ENCODE measurements around the gene NUP210L.
A peak's percentile ranks its signal among the peaks of the same experiment; 100 is the strongest.

NUP210L gene

GRCh38 chr1:154154534-154155191, at the start of gene NUP210L:
Gene NUP210L (minus strand): TSS chr1:154155073.
- no peak for DNase-seq

DNA sequence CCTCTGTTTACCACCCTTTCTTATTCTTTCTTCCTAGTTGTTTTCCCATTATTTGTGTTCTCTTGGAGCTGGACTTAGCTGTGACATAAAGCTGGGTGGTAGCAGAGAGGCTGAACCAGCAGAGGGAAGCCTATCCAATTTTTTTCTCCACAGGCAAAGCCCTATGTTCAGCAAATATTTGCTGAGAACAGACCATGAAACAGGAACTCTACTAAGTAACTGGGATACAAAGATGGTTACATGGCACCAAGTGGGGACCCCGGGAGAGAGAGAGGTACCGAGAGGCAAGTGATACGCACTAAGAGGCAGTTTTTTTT, 44.6 kb upstream of the NUP210L start:
- no peak for DNase-seq

GRCh38 chr1:154198756-154199562, 44.1 kb upstream of the NUP210L start:
- peak; percentile 65 for DNase-seq

GRCh38 chr1:154193821-154194220, 38.9 kb upstream of the NUP210L start:
- no peak for DNase-seq

DNA sequence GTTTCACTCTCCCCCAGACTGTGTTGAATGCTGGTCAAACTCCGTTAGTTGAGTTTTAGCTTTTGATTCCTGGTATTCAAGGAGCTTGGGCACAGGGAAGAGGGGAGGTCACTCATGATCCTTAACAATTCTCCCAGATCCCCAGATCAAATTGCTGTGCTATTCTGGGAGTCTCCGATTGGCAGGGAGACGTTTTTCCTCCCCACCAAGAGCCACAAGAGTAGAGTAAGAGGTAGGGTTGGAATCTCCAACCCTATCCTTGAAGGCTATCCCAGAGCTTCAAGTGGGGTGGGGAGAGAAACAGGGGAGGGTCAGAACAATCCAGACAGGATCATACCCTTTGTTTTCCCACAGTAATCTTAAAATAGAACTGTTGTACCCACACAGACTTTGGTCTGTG, 37.6 kb upstream of the NUP210L start:
- no peak for DNase-seq

DNA sequence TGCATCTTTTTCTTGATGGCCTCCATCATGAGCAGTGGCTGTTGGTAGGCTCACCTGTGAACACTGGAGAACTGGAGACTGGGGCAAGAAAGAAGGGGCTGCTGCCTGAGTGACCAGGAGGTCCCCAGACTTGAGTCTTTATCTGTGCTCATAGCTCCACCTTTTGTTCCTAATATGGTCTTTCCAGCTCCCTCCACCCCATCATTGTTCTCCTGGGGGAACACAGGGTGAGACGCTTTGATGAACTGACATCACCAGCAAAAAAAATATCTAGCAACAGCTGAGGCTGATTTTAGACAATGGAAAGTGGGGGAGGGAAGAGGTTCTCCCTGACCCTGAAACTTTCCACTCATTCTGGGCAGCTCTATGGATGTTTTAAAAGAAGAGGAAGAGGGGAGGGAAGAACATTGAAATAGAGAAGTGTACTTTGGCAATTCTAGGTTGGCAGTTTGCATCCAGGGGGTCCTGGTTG, 37.2 kb upstream of the NUP210L start, which contains the start of gene TPM3:
Gene TPM3 (minus strand): TSS at position 111 of the 472 bp plus-strand sequence. CDS start 82 bp downstream, at position 29.
- no peak for DNase-seq

DNA sequence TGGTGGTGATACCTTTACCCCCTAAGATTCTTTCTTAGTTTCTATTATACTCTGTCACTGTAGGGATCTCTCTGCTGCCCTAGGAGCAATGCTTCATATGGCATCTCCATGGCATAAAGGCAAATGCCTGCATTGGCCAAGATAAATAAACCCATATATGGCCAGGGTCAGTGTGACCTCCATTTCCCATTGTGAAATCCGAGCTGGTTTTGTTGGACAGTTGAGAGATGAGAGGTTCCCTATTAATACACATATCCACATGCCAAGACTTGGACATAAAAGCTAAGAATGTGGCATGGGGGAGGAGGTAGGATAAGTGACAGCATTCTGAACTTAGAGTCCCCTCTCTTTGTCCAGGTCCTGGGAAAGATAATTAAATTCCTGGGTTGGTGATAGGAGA, 35.7 kb upstream of the NUP210L start:
- no peak for DNase-seq

GRCh38 chr1:154186852-154187501, 32.1 kb upstream of the NUP210L start:
- no peak for DNase-seq

- no peak for DNase-seq
Measured at GRCh38 chr1:154186177-154186576, 31.3 kb upstream of the NUP210L start.

- peak; percentile 97 for DNase-seq
Measured at GRCh38 chr1:154183046-154183915, 28.4 kb upstream of the NUP210L start.

- DNase-seq = peak; percentile 66
Measured at GRCh38 chr1:154182344-154183045, 27.6 kb upstream of the NUP210L start.

GRCh38 chr1:154181944-154182343, 27.1 kb upstream of the NUP210L start:
- DNase-seq = no peak

- DNase-seq = no peak
Measured at GRCh38 chr1:154179946-154180687, 25.2 kb upstream of the NUP210L start.

- no peak for DNase-seq
Measured at GRCh38 chr1:154178911-154179811, 24.3 kb upstream of the NUP210L start.

GRCh38 chr1:154178013-154178412, 23.1 kb upstream of the NUP210L start:
- no peak for DNase-seq

DNA sequence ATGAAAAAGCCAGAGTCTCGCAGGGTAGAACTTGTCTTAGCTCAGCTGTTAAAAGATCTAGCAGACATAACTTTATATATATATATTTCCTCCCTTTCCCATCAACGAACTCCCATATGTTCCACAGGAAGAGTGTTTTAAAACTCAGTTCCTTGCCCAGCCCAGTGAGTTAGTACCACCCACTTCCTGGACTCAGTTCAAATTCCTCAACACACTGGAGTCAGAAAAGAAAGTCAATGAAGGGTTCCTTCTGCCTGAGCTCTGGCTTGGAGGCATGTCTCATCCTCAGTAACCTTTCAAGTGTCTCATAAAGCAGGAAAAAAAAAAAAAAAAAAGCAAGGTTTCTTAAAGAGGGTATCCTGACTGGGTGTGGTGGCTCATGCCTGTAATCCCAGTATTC, 21.5 kb upstream of the NUP210L start:
- DNase-seq = no peak

GRCh38 chr1:154174654-154175053, 19.8 kb upstream of the NUP210L start:
- no peak for DNase-seq

GRCh38 chr1:154171880-154172279, 17.0 kb upstream of the NUP210L start:
- DNase-seq = no peak

DNA sequence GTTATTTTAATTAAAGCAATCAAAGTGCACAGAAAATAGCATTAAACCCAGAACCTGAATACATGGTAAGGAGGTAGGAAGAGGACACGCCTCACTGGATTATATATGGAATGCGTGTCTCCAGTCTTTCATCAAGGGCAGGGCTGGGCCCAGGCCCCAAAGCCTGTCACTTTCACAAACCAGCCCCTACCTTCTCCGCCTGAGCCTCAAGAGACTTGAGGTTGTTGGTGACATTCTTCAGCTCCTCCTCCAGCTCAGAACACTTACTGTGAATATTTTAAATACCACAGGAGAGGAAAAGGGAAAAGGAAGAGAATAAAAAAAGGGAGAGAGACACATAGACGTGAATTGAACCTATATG, 16.3 kb upstream of the NUP210L start:
- no peak for DNase-seq

- DNase-seq = no peak
Measured at GRCh38 chr1:154170547-154171222, 15.8 kb upstream of the NUP210L start.
